RWPE2 (cell line): ENCODE results near the gene FBXO3.
"Not testable (repeated sequence)": the region's sequence is repeated elsewhere in the genome, so short reads cannot be mapped to it uniquely, and the experiment has no call there.

Experiments
- ATAC-seq: fragments of 200-7000 bp; cut with Tn5 transposase; 3 replicates; pipeline ENCODE4 v1.9.1; 2021; ENCODE audit warnings: low read depth
- DNase-seq: peaks from one replicate; pipeline ENCODE4 v3.0.0-alpha.2; 2020; ENCODE audit warnings: low spot score
- H3K27ac ChIP-seq: fragments of 450-650 bp; 2 replicates; pipeline ENCODE4 v1.5.1; 2017; ENCODE audit warnings: mild to moderate bottlenecking; ENCODE audit not compliant: poor library complexity, severe bottlenecking
- H3K27me3 ChIP-seq: fragments of 250-450 bp; sonication (Bioruptor Pico); 2 replicates; pipeline ENCODE4 v1.5.1; 2021; ENCODE audit warnings: mild to moderate bottlenecking, moderate library complexity; ENCODE audit not compliant: insufficient read depth, poor library complexity, severe bottlenecking
- H3K36me3 ChIP-seq: fragments of 250-450 bp; sonication (Bioruptor Pico); 2 replicates; pipeline ENCODE4 v1.5.1; 2020; ENCODE audit warnings: low read depth, mild to moderate bottlenecking, moderate library complexity
- H3K4me1 ChIP-seq: fragments of 250-450 bp; sonication (Bioruptor Pico); 2 replicates; pipeline ENCODE4 v1.5.1; 2021; ENCODE audit warnings: mild to moderate bottlenecking, moderate library complexity; ENCODE audit not compliant: insufficient read depth, poor library complexity, severe bottlenecking
- H3K4me3 ChIP-seq: fragments of 250-450 bp; sonication (Bioruptor Pico); 2 replicates; pipeline ENCODE4 v1.5.1; 2021; ENCODE audit warnings: mild to moderate bottlenecking, moderate library complexity; ENCODE audit not compliant: severe bottlenecking
- H3K9me3 ChIP-seq: fragments of 250-450 bp; sonication (Bioruptor Pico); 2 replicates; pipeline ENCODE4 v1.5.1; 2021; ENCODE audit warnings: mild to moderate bottlenecking, moderate library complexity; ENCODE audit not compliant: severe bottlenecking
- CTCF ChIP-seq: fragments of 450-650 bp; IDR thresholded peaks from one replicate; pipeline ENCODE4 v1.5.1; 2017; ENCODE audit warnings: mild to moderate bottlenecking, moderate library complexity; ENCODE audit not compliant: poor library complexity, severe bottlenecking

FBXO3 gene

DNA sequence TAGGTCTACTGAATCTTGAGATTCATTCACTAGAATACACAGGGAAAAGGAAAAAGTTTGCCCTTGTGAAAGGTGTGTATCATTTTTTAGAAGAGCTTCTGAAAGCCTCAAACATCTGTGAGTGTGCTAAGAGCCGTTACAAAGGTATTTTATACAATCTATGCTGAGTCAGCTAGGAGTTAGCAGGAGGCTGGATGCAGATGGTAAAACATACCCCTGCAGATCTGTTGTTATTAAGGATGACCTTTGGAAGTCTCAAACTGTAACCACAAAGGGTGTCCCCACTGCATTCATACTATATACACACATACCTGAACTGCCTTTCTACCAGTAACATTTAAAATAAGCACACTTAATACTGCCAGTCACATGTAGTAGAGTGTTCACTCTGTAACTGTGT lies 65.3 kb downstream of the FBXO3 start:
- Histone ChIP-seq H3K27me3 (no peaks in the 10 kb centered on the region), H3K9me3 (no peaks in the 10 kb centered on the region), H3K27ac (peak overlapping the region; percentile 100), H3K4me3 (no peak overlapping the region), H3K36me3 (peaks cover 90% of the 10 kb centered on the region), H3K4me1 (peaks cover 42% of the 10 kb centered on the region)
- ATAC-seq, result no peak
- no peak for DNase-seq
- TF ChIP-seq CTCF, result no peak

- not testable (repeated sequence) for H3K9me3 ChIP-seq, H3K27me3 ChIP-seq, DNase-seq, H3K4me3 ChIP-seq
- Histone ChIP-seq H3K27ac (peak overlapping the region; percentile 100), H3K36me3 (peaks cover 78% of the 10 kb centered on the region), H3K4me1 (peaks cover 54% of the 10 kb centered on the region)
- ATAC-seq, result peak; percentile 65
These were observed 66.5 kb downstream of the FBXO3 start for GRCh38 chr11:33707831-33708230.

GRCh38 chr11:33706966-33707365 lies 67.4 kb downstream of the FBXO3 start:
- H3K27me3 ChIP-seq, result no peaks in the 10 kb centered on the region
- no peak for TF ChIP-seq CTCF
- H3K27ac ChIP-seq, result peak overlapping the region; percentile 100
- ATAC-seq, result no peak
- H3K36me3 ChIP-seq, result peaks cover 70% of the 10 kb centered on the region
- no peaks in the 10 kb centered on the region for H3K9me3 ChIP-seq
- DNase-seq, result no peak
- H3K4me3 ChIP-seq, result no peak overlapping the region
- H3K4me1 ChIP-seq, result peaks cover 62% of the 10 kb centered on the region

DNA sequence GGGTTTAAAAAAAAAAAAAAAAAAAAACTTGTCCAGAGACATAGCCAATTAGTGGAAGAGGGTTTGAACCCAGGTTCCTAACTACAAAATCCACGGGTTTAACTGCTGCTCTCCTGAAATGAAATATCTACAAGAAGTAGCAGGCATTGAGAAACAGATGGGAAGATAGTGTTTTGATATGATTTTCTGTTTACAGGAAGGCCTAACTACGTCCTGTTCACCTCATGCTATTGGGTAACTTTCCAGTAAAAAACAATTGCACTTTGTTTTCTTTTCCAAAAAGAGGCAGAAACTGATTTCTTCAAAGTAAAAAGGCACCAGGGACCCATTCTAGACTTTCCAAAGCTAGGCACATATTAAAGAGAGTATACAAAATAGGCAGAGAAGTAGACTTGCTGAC lies 67.8 kb downstream of the FBXO3 start:
- Histone ChIP-seq H3K36me3 (peaks cover 65% of the 10 kb centered on the region), H3K4me1 (peaks cover 66% of the 10 kb centered on the region), H3K4me3 (no peak overlapping the region), H3K9me3 (no peaks in the 10 kb centered on the region), H3K27me3 (no peaks in the 10 kb centered on the region), H3K27ac (peak overlapping the region; percentile 100)
- no peak for TF ChIP-seq CTCF
- DNase-seq, result no peak
- ATAC-seq, result no peak

DNA sequence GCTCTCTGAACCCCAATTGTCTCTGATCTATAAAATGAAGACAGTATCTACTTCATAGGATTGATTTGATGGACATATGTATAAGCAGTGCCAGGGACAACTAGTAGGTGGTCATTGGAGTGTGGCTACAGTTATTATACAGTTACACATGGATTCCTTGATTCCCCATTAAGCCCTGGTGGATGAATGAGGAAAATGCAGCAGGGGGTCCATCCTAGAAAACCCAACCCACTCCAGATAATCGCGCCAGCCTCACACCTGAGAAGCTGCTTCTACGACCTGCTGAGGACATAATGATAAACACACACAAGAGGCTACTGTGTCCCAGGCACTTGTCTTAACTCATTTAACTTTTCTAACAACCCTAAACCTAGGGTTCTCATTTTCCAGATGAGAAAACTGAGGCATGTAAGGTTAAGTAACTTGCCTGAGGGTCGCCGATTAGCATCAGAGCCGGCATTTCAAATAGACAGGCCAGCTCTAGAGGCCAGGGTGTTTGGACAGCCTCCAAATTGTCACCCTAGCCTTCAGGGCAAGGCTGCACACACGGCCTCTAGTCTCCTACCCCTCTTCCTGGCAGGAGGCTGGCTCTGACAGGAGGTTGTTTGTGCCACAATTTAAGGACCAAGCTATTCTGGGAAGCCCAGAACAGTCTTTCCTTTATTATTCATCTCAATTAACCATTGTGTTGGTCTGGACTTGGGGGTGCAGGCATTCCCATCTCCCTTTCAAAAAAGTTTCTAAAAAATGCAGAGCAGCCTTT lies 69.9 kb downstream of the FBXO3 start:
- Histone ChIP-seq H3K27ac (peak overlapping the region; percentile 100), H3K4me1 (peaks cover 77% of the 10 kb centered on the region)
- ATAC-seq, result no peak

More for the DNA sequence above, 69.9 kb downstream of the FBXO3 start:
- no peak for DNase-seq
- peaks cover 44% of the 10 kb centered on the region for H3K36me3 ChIP-seq
- no peaks in the 10 kb centered on the region for H3K9me3 ChIP-seq
- TF ChIP-seq CTCF, result no peak
- H3K4me3 ChIP-seq, result no peak overlapping the region
- no peaks in the 10 kb centered on the region for H3K27me3 ChIP-seq
